Thoracic aorta (tissue), 2 donors: ENCODE data around the gene DIPK1C. TPM values are rescaled to one million over a fixed set of nuclear protein-coding genes. Genes with fewer than 3 reads are reported as not detected.

Experiments
- ATAC-seq: fragments of 150-250 bp; one replicate; pipeline ENCODE4 v1.8.0; 2017; ENCODE audit warnings: low read depth; ENCODE audit not compliant: insufficient number of reproducible peaks, low FRiP score
- DNase-seq: peaks from one replicate; pipeline ENCODE4 v3.0.0-alpha.2; 2020; ENCODE audit warnings: low spot score
- H3K27ac ChIP-seq, 2 donors: fragments of 200-600 bp; sonication (generic); 1 replicate in 1 of 2; 2 replicates in 1 of 2; pipeline ENCODE4 v1.5.1; 2016; ENCODE audit warnings: mild to moderate bottlenecking in 2 of 2, moderate library complexity in 2 of 2
- H3K27me3 ChIP-seq: fragments of 200-600 bp; sonication (generic); replicated peaks from 2 replicates; pipeline ENCODE4 v1.6.0; 2016; ENCODE audit warnings: mild to moderate bottlenecking; ENCODE audit not compliant: insufficient read depth
- H3K36me3 ChIP-seq: fragments of 200-600 bp; sonication (generic); one replicate; pipeline ENCODE4 v1.5.1; 2016
- H3K4me1 ChIP-seq, 2 donors: fragments of 200-600 bp; sonication (generic); 1 replicate in 1 of 2; 2 replicates in 1 of 2; pipeline versions ENCODE4 v1.5.1 to v1.6.0; 2016; ENCODE audit warnings: low read depth in 2 of 2, mild to moderate bottlenecking in 1 of 2; ENCODE audit not compliant: control insufficient read depth in 1 of 2
- H3K4me3 ChIP-seq: fragments of 200-600 bp; sonication (generic); 2 replicates; pipeline ENCODE4 v1.5.1; 2016; ENCODE audit warnings: mild to moderate bottlenecking
- H3K9me3 ChIP-seq: fragments of 200-600 bp; sonication (generic); 2 replicates; pipeline ENCODE4 v1.5.1; 2016
- CTCF ChIP-seq: fragments of 200-600 bp; sonication (generic); IDR thresholded peaks from one replicate; pipeline ENCODE4 v1.5.1; 2019; ENCODE audit warnings: antibody characterized with exemption
- total RNA-seq, 2 donors: library from RNA; depleted of rRNA; stranded (reverse); fragments of >200 nt; gene quantifications; one replicate each; pipeline versions ENCODE4 v1.1.0 to v1.2.3, GENCODE V29; 2016

DIPK1C gene
- total RNA-seq, 2 donors from 2014 or later: not detected

DNA sequence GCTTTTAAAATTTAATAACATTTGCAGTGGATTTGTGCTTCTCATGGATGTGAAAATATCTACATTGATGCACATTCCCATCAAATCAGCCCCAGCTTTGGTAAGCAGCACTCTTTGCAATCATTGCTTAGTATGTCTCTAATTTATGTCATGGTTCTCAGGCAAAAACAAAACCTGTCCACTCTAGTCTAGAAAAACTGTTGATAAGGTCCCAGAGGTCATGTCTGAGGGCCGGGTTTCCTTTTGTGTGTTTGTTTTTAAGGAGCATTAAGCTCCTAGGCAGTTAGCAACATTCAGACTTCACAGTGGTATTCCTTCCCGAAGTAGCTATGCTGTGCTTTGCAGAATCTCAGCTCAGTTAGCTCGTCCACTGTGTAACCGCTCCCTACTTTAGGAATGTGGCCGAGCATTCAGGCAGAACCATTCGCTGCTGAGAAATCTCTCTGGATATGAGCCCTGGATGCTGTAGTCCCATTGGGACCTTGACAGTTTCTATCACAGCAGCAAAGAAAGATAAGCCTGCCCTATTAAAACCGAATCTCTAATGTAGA is 4.0 kb downstream of the DIPK1C start:
- DNase-seq (no peak), ATAC-seq (no peak)
- TF ChIP-seq CTCF: no peak
- no peaks in the 10 kb centered on the region for H3K36me3 ChIP-seq
- no peak overlapping the region for H3K4me3 ChIP-seq
- no peaks in the 10 kb centered on the region for H3K27me3 ChIP-seq
- no peaks in the 10 kb centered on the region for H3K9me3 ChIP-seq
- peaks cover 7 to 9% of the 10 kb centered on the region in 2 donors for H3K4me1 ChIP-seq
- H3K27ac ChIP-seq: no peak overlapping the region

DNA sequence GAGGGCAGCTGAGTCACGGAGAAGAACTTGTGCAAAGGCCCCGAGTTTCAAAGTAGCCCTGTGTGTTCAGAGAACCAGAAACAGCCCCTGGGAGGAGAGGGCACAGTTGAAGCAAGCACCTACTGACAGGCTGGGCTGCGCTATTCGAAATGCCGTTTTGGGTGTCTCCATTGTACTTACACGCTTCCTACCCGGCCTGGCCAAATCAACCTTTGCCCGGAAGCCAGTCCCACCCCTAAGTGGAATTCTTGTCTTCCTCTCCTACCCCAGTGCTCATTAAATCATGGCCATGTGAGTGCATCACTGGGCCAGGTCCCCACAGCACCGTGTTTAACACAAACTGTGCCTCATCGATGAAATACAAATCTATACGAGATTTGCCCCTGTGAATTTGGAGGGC is 6.0 kb downstream of the DIPK1C start:
- DNase-seq (no peak), ATAC-seq (no peak)
- no peak for TF ChIP-seq CTCF

GRCh38 chr18:74450626-74451025 is 6.5 kb downstream of the DIPK1C start:
- Histone ChIP-seq H3K9me3 (no peaks in the 10 kb centered on the region), H3K4me3 (no peak overlapping the region), H3K27me3 (no peaks in the 10 kb centered on the region), H3K4me1 (no peaks in the 10 kb centered on the region), H3K36me3 (no peaks in the 10 kb centered on the region), H3K27ac (no peak overlapping the region)
- ATAC-seq (no peak), DNase-seq (no peak)
- TF ChIP-seq CTCF: no peak

More for the DNA sequence above, 6.0 kb downstream of the DIPK1C start:
- Histone ChIP-seq H3K27me3 (no peaks in the 10 kb centered on the region), H3K27ac (no peak overlapping the region), H3K4me1 (peaks cover 1 to 3% of the 10 kb centered on the region in 2 donors), H3K36me3 (no peaks in the 10 kb centered on the region), H3K9me3 (no peaks in the 10 kb centered on the region), H3K4me3 (no peak overlapping the region)

- Histone ChIP-seq H3K4me3 (no peak overlapping the region), H3K27ac (no peak overlapping the region), H3K4me1 (no peaks in the 10 kb centered on the region), H3K27me3 (no peaks in the 10 kb centered on the region), H3K36me3 (no peaks in the 10 kb centered on the region), H3K9me3 (no peaks in the 10 kb centered on the region)
- DNase-seq: no peak
- no peak for TF ChIP-seq CTCF
- ATAC-seq: no peak
Measured at GRCh38 chr18:74447404-74448152, 9.5 kb downstream of the DIPK1C start.

- TF ChIP-seq CTCF: no peak
- Histone ChIP-seq H3K9me3 (no peaks in the 10 kb centered on the region), H3K27ac (no peak overlapping the region), H3K27me3 (no peaks in the 10 kb centered on the region), H3K4me3 (no peak overlapping the region), H3K36me3 (no peaks in the 10 kb centered on the region), H3K4me1 (no peaks in the 10 kb centered on the region)
- no peak for DNase-seq
- ATAC-seq: no peak
Measured at GRCh38 chr18:74446631-74447403, 10.3 kb downstream of the DIPK1C start.
